Memory B cell (primary cell): ENCODE measurements around the gene DNAH14.

Experiments
- ATAC-seq: fragments of 150-1000 bp; cut with Tn5 transposase; 2 replicates; pipeline ENCODE4 v1.10.0; 2021; ENCODE audit warnings: low read depth, mild to moderate bottlenecking, moderate library complexity
- DNase-seq, 2 donors: peaks; one replicate each; pipeline ENCODE4 v3.0.0; 2022; ENCODE audit warnings: low spot score in 2 of 2
- H3K27ac Mint-ChIP-seq: one replicate; pipeline ENCODE4 v1.8.0; 2022; ENCODE audit warnings: mild to moderate bottlenecking, moderate library complexity, mixed read lengths
- H3K27me3 Mint-ChIP-seq: one replicate; pipeline ENCODE4 v1.8.0; 2022; ENCODE audit warnings: mixed read lengths
- H3K36me3 Mint-ChIP-seq: one replicate; pipeline ENCODE4 v1.8.0; 2022; ENCODE audit warnings: mild to moderate bottlenecking, mixed read lengths
- H3K4me1 Mint-ChIP-seq: one replicate; pipeline ENCODE4 v1.8.0; 2022; ENCODE audit warnings: mixed read lengths
- H3K4me3 Mint-ChIP-seq: one replicate; pipeline ENCODE4 v1.8.0; 2022; ENCODE audit warnings: mild to moderate bottlenecking, moderate library complexity, mixed read lengths
- H3K9me3 Mint-ChIP-seq: one replicate; pipeline ENCODE4 v1.8.0; 2022; ENCODE audit warnings: mixed read lengths

Gene DNAH14

GRCh38 chr1:225415967-225416745 lies 486.7 kb downstream of the DNAH14 start:
- H3K27ac Mint-ChIP-seq: no peak overlapping the region
- no peak for ATAC-seq

GRCh38 chr1:225418059-225418458 lies 488.6 kb downstream of the DNAH14 start:
- no peaks in the 10 kb centered on the region for H3K9me3 Mint-ChIP-seq
- no peaks in the 10 kb centered on the region for H3K27me3 Mint-ChIP-seq
- H3K36me3 Mint-ChIP-seq: peaks cover 32% of the 10 kb centered on the region
- ATAC-seq: no peak
- peaks cover 17% of the 10 kb centered on the region for H3K4me1 Mint-ChIP-seq
- H3K27ac Mint-ChIP-seq: no peak overlapping the region
- DNase-seq: no peak
- H3K4me3 Mint-ChIP-seq: no peak overlapping the region

More at GRCh38 chr1:225415967-225416745, 486.7 kb downstream of the DNAH14 start:
- no peak for DNase-seq
- no peaks in the 10 kb centered on the region for H3K27me3 Mint-ChIP-seq
- H3K9me3 Mint-ChIP-seq: no peaks in the 10 kb centered on the region
- peaks cover 34% of the 10 kb centered on the region for H3K36me3 Mint-ChIP-seq
- peaks cover 11% of the 10 kb centered on the region for H3K4me1 Mint-ChIP-seq
- no peak overlapping the region for H3K4me3 Mint-ChIP-seq

- Mint-ChIP-seq H3K4me1 (peaks cover 21% of the 10 kb centered on the region), H3K36me3 (peaks cover 35% of the 10 kb centered on the region), H3K27ac (no peak overlapping the region), H3K9me3 (no peaks in the 10 kb centered on the region), H3K4me3 (no peak overlapping the region), H3K27me3 (no peaks in the 10 kb centered on the region)
- DNase-seq: no peak
- no peak for ATAC-seq
These were observed 489.1 kb downstream of the DNAH14 start for GRCh38 chr1:225418598-225418997.

- no peaks in the 10 kb centered on the region for H3K27me3 Mint-ChIP-seq
- peaks cover 38% of the 10 kb centered on the region for H3K4me1 Mint-ChIP-seq
- peak overlapping the region; percentile 56 for H3K27ac Mint-ChIP-seq
- H3K36me3 Mint-ChIP-seq: peaks cover 21% of the 10 kb centered on the region
- ATAC-seq: no peak
- no peaks in the 10 kb centered on the region for H3K9me3 Mint-ChIP-seq
- H3K4me3 Mint-ChIP-seq: no peak overlapping the region
- DNase-seq: no peak
These were observed 492.6 kb downstream of the DNAH14 start for GRCh38 chr1:225422031-225422605.

- H3K27me3 Mint-ChIP-seq: no peaks in the 10 kb centered on the region
- peaks cover 16% of the 10 kb centered on the region for H3K36me3 Mint-ChIP-seq
- no peaks in the 10 kb centered on the region for H3K9me3 Mint-ChIP-seq
- no peak overlapping the region for H3K4me3 Mint-ChIP-seq
- H3K4me1 Mint-ChIP-seq: peaks cover 38% of the 10 kb centered on the region
- ATAC-seq (no peak), DNase-seq (no peak)
- H3K27ac Mint-ChIP-seq: peak overlapping the region; percentile 56
These were observed 493.5 kb downstream of the DNAH14 start for GRCh38 chr1:225422795-225423517.

- no peak for DNase-seq
- Mint-ChIP-seq H3K4me1 (peaks cover 38% of the 10 kb centered on the region), H3K36me3 (peaks cover 13% of the 10 kb centered on the region), H3K27me3 (no peaks in the 10 kb centered on the region), H3K4me3 (peak overlapping the region; percentile 9), H3K27ac (peak overlapping the region; percentile 18), H3K9me3 (no peaks in the 10 kb centered on the region)
- no peak for ATAC-seq
These were observed 494.0 kb downstream of the DNAH14 start for GRCh38 chr1:225423518-225423855.

- no peak for DNase-seq
- peaks cover 7% of the 10 kb centered on the region for H3K36me3 Mint-ChIP-seq
- H3K4me3 Mint-ChIP-seq: no peak overlapping the region
- ATAC-seq: no peak
- no peaks in the 10 kb centered on the region for H3K27me3 Mint-ChIP-seq
- peaks cover 34% of the 10 kb centered on the region for H3K4me1 Mint-ChIP-seq
- no peaks in the 10 kb centered on the region for H3K9me3 Mint-ChIP-seq
- no peak overlapping the region for H3K27ac Mint-ChIP-seq
These were observed 495.2 kb downstream of the DNAH14 start for GRCh38 chr1:225424562-225425200.

- Mint-ChIP-seq H3K36me3 (peaks cover 7% of the 10 kb centered on the region), H3K4me1 (peaks cover 34% of the 10 kb centered on the region), H3K27ac (peak overlapping the region; percentile 79), H3K4me3 (peak overlapping the region; percentile 64), H3K9me3 (no peaks in the 10 kb centered on the region), H3K27me3 (no peaks in the 10 kb centered on the region)
- no peak for ATAC-seq
- DNase-seq: no peak
These were observed 495.8 kb downstream of the DNAH14 start for GRCh38 chr1:225425201-225425786.

- DNase-seq (peak in 1 of 2 donors; percentile 37), ATAC-seq (peak; percentile 18)
- H3K9me3 Mint-ChIP-seq: no peaks in the 10 kb centered on the region
- no peaks in the 10 kb centered on the region for H3K27me3 Mint-ChIP-seq
- peak overlapping the region; percentile 79 for H3K27ac Mint-ChIP-seq
- H3K36me3 Mint-ChIP-seq: peaks cover 7% of the 10 kb centered on the region
- peaks cover 34% of the 10 kb centered on the region for H3K4me1 Mint-ChIP-seq
- H3K4me3 Mint-ChIP-seq: peak overlapping the region; percentile 91
These were observed 497.1 kb downstream of the DNAH14 start for GRCh38 chr1:225426395-225427234.

GRCh38 chr1:225427235-225428067 lies 498.0 kb downstream of the DNAH14 start, which contains the start of gene LBR:
LBR (minus strand) TSS chr1:225428038; CDS start chr1:225424075, 3,963 bp downstream.
- no peaks in the 10 kb centered on the region for H3K27me3 Mint-ChIP-seq
- peaks cover 5% of the 10 kb centered on the region for H3K36me3 Mint-ChIP-seq
- peak within 1 kb of the TSS; percentile 79 for H3K27ac Mint-ChIP-seq
- H3K4me1 Mint-ChIP-seq: peaks cover 28% of the 10 kb centered on the region
- peak in 1 of 2 donors; percentile 79 for DNase-seq
- H3K9me3 Mint-ChIP-seq: no peaks in the 10 kb centered on the region
- ATAC-seq: peak; percentile 8
- peak within 1 kb of the TSS; percentile 91 for H3K4me3 Mint-ChIP-seq

GRCh38 chr1:225428068-225428880 lies 498.8 kb downstream of the DNAH14 start:
- ATAC-seq: peak; percentile 81
- peak; percentile 50 to 83 for DNase-seq
- no peaks in the 10 kb centered on the region for H3K27me3 Mint-ChIP-seq
- H3K4me3 Mint-ChIP-seq: peak overlapping the region; percentile 91
- H3K9me3 Mint-ChIP-seq: no peaks in the 10 kb centered on the region
- peaks cover 28% of the 10 kb centered on the region for H3K4me1 Mint-ChIP-seq
- H3K36me3 Mint-ChIP-seq: peaks cover 5% of the 10 kb centered on the region
- H3K27ac Mint-ChIP-seq: peak overlapping the region; percentile 78
